ENCODE measurements around the gene POLR1A. TPM values are rescaled to one million over a fixed set of nuclear protein-coding genes. Genes with fewer than 3 reads are reported as not detected.
A peak's percentile ranks its signal among the peaks of the same experiment; 100 is the strongest.

The POLR1A gene
- total and polyA plus RNA-seq, 2 experiments from 2014 or later: 6.3 to 19.0 TPM

DNA sequence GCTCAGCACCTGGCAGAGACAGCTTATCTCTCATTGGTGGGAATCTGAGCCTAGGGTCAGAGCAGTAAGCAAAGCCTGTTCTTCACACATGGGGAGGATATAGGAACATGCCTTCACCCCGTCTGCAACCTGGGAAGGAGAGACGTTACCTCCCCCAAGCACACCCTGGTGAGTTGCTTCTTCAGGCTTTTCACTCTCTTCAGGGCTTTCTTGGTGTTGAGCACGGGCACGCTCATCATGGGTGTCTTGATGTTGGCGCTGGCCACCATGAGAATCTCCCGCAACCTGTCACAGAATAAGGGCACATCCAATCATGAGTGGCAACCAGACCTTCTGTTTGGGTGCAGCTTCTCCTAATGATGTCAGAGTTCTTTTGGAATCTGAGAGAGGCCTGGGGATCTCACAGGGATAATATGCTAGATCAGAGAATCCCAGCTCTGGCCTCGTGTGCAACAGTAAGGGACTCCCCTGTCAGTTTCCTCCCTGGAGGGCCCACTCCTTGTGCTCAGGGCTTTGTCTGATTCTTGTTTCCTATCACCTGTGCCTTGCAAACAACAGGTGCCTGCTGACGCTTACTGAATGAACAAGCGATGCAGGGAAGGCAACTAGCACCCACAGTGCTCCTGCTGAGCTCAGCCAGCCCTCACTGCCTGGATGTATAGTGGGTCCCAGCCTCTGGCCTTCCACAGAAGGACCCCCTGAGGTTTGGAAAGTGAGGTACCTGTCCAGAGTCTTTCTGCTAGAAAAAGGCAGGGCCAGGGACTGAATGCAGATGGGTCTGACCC, 66.3 kb downstream of the POLR1A start:
- no peak overlapping the region for H3K4me3 ChIP-seq
- no peaks in the 10 kb centered on the region for H3K9me2 ChIP-seq (replicated peaks; ENCODE audit: insufficient read depth)
- H3K4me2 ChIP-seq: no peak overlapping the region
- DNase-seq (ENCODE audit: low spot score): no peak
- no peaks in the 10 kb centered on the region for H3K79me2 ChIP-seq
- no peaks in the 10 kb centered on the region for H3K27me3 ChIP-seq
- H3K9me3 ChIP-seq (ENCODE audit: low read depth): no peaks in the 10 kb centered on the region
- no peak overlapping the region for H2AFZ ChIP-seq
- TF ChIP-seq EZH2 (IDR thresholded peaks at IDR 0.05; ENCODE audit: borderline replicate concordance) (no peak), EZH2phosphoT487 (IDR thresholded peaks at IDR 0.05; ENCODE audit: low read depth, severe bottlenecking, unreplicated experiment) (no peak)
- TF ChIP-seq, protein P1, sequence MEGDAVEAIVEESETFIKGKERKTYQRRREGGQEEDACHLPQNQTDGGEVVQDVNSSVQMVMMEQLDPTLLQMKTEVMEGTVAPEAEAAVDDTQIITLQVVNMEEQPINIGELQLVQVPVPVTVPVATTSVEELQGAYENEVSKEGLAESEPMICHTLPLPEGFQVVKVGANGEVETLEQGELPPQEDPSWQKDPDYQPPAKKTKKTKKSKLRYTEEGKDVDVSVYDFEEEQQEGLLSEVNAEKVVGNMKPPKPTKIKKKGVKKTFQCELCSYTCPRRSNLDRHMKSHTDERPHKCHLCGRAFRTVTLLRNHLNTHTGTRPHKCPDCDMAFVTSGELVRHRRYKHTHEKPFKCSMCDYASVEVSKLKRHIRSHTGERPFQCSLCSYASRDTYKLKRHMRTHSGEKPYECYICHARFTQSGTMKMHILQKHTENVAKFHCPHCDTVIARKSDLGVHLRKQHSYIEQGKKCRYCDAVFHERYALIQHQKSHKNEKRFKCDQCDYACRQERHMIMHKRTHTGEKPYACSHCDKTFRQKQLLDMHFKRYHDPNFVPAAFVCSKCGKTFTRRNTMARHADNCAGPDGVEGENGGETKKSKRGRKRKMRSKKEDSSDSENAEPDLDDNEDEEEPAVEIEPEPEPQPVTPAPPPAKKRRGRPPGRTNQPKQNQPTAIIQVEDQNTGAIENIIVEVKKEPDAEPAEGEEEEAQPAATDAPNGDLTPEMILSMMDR (IDR thresholded peaks at IDR 0.05; ENCODE audit: poor library complexity): no peak
- WGBS (ENCODE audit: low lambda C conversion rate, missing lambda C conversion rate): 95% methylated on average over 9 of the region's 9 CpGs
- H3K4me1 ChIP-seq (ENCODE audit: insufficient read depth): peaks cover 26% of the 10 kb centered on the region
- H4K20me1 ChIP-seq (ENCODE audit: insufficient read depth, poor library complexity, severe bottlenecking): no peaks in the 10 kb centered on the region
- H3K27ac ChIP-seq: no peak overlapping the region
- no peaks in the 10 kb centered on the region for H3K36me3 ChIP-seq (replicated peaks; ENCODE audit: insufficient read depth, low read depth)

DNA sequence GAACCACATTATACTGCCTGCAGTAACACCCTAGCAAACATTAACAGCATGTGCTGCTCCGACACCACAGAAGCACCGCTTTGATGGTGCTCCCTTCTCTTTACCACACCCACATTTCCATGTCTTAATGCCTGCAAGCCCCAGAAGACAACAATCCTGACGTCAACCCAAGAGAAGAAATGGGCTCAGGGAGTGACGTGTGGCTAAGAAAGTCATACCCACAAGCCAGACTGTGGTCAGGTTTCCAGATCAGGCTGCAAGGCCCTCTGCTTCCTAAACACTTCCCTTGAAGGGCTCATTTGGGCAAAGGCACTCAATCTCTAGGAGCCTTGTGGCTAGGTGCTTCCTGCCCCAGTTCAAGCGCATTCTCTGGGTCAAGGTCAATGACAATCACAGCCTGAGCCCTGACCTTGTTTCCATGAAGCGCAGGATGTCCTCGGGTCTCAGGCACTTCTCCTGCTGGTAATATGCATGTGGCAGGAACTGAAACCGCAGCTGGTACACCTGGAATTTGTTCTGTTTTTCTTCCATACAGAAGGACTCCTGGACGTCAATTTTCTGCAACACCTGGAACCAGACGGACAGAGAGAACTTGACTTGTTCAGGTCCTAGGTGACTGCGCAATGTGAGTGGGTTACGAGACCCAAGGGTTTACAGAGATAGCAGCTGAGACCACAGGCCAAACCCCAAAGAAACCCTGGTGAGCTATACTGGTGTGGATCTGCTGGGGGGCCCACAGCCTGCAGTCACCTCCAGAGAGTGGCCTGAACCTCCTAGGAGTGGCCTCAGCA, 67.2 kb downstream of the POLR1A start:
- no peaks in the 10 kb centered on the region for H3K9me2 ChIP-seq (replicated peaks; ENCODE audit: insufficient read depth)
- no peaks in the 10 kb centered on the region for H3K36me3 ChIP-seq (replicated peaks; ENCODE audit: insufficient read depth, low read depth)
- no peaks in the 10 kb centered on the region for H4K20me1 ChIP-seq (ENCODE audit: insufficient read depth, poor library complexity, severe bottlenecking)
- H3K4me1 ChIP-seq (ENCODE audit: insufficient read depth): peaks cover 26% of the 10 kb centered on the region
- H3K9me3 ChIP-seq (ENCODE audit: low read depth): no peaks in the 10 kb centered on the region
- no peak overlapping the region for H2AFZ ChIP-seq
- H3K4me2 ChIP-seq: no peak overlapping the region
- no peak overlapping the region for H3K27ac ChIP-seq
- TF ChIP-seq EZH2phosphoT487 (IDR thresholded peaks at IDR 0.05; ENCODE audit: low read depth, severe bottlenecking, unreplicated experiment) (no peak), EZH2 (IDR thresholded peaks at IDR 0.05; ENCODE audit: borderline replicate concordance) (no peak)
- TF ChIP-seq, protein P1 (IDR thresholded peaks at IDR 0.05; ENCODE audit: poor library complexity): no peak
- DNase-seq (ENCODE audit: low spot score): no peak
- no peaks in the 10 kb centered on the region for H3K79me2 ChIP-seq
- 95% methylated on average over 12 of the region's 12 CpGs for WGBS (ENCODE audit: low lambda C conversion rate, missing lambda C conversion rate)
- H3K4me3 ChIP-seq: no peak overlapping the region
- H3K27me3 ChIP-seq: no peaks in the 10 kb centered on the region

DNA sequence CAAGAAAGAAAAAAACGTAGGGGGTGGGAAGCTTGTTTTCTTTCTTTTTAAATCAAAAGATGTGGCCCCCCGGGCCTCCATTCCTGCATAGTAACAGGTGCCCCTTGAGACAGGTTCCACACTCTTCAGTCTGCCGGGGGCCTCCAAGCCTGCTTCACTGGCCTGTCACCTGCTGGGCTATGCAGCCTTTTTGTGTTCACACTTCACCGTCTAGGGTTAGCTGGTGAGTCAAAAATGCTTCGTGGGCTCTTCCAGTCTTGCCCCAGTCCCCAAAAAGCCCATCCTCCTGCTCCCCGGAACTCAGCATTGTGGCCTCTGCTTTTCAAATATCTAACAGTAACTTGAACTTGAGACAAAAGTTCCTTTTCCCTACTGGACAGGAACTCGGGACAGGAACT, 67.9 kb downstream of the POLR1A start:
- no peak for DNase-seq (ENCODE audit: low spot score)
- no peaks in the 10 kb centered on the region for H3K27me3 ChIP-seq
- H3K27ac ChIP-seq: peak overlapping the region; percentile 87
- H3K9me2 ChIP-seq (replicated peaks; ENCODE audit: insufficient read depth): no peaks in the 10 kb centered on the region
- H3K4me1 ChIP-seq (ENCODE audit: insufficient read depth): peaks cover 26% of the 10 kb centered on the region
- no peaks in the 10 kb centered on the region for H3K9me3 ChIP-seq (ENCODE audit: low read depth)
- H3K36me3 ChIP-seq (replicated peaks; ENCODE audit: insufficient read depth, low read depth): no peaks in the 10 kb centered on the region
- no peak overlapping the region for H2AFZ ChIP-seq
- no peaks in the 10 kb centered on the region for H3K79me2 ChIP-seq
- TF ChIP-seq, protein P1 (IDR thresholded peaks at IDR 0.05; ENCODE audit: poor library complexity): no peak
- TF ChIP-seq EZH2 (IDR thresholded peaks at IDR 0.05; ENCODE audit: borderline replicate concordance) (no peak), EZH2phosphoT487 (IDR thresholded peaks at IDR 0.05; ENCODE audit: low read depth, severe bottlenecking, unreplicated experiment) (no peak)
- H3K4me3 ChIP-seq: no peak overlapping the region
- no peak overlapping the region for H3K4me2 ChIP-seq
- WGBS (ENCODE audit: low lambda C conversion rate, missing lambda C conversion rate): 84% methylated on average over 7 of the region's 7 CpGs
- H4K20me1 ChIP-seq (ENCODE audit: insufficient read depth, poor library complexity, severe bottlenecking): no peaks in the 10 kb centered on the region
